Upper lobe of left lung (tissue), 4 donors: ENCODE measurements around the gene GPC5.

ENCODE experiments used
- CTCF ChIP-seq, 6 experiments: fragments of 450-650 bp in 4 of 6; fragments of 200-600 bp in 2 of 6; sonication (generic) in 2 of 6; IDR thresholded peaks; one replicate each; pipeline ENCODE4 v1.5.1; 2016 to 2019; ENCODE audit warnings: antibody characterized with exemption in 6 of 6
- POLR2AphosphoS5 ChIP-seq, 2 donors: sonication (generic); formaldehyde crosslinking; IDR thresholded peaks; one replicate each; pipeline ENCODE4 v1.5.1; 2017; ENCODE audit warnings: antibody characterized with exemption in 2 of 2

- TF ChIP-seq POLR2AphosphoS5 (IDR thresholded peaks at IDR 0.05) (no peak), CTCF (IDR thresholded peaks at IDR 0.05) (no peak)
Measured at GRCh38 chr13:92894447-92894846, 1496.0 kb downstream of the GPC5 start.
